Neuron (in vitro differentiated cells): ENCODE measurements around the gene NRAS.

Experiments used
- H2AFZ ChIP-seq: one replicate; pipeline ENCODE4 v1.6.1; 2013; ENCODE audit warnings: low read depth, mild to moderate bottlenecking, inconsistent platforms, low read length, moderate library complexity
- H3K27me3 ChIP-seq: one replicate; pipeline ENCODE4 v1.6.1; 2013; ENCODE audit warnings: low read length; ENCODE audit not compliant: insufficient read depth
- H3K36me3 ChIP-seq: one replicate; pipeline ENCODE4 v1.6.1; 2013; ENCODE audit warnings: low read length; ENCODE audit not compliant: insufficient read depth
- H3K4me1 ChIP-seq: one replicate; pipeline ENCODE4 v1.6.1; 2013; ENCODE audit warnings: low read length; ENCODE audit not compliant: insufficient read depth
- H3K4me3 ChIP-seq: 2 replicates; pipeline ENCODE4 v1.5.1; 2013; ENCODE audit warnings: mild to moderate bottlenecking, low read length, moderate library complexity
- H3K9me3 ChIP-seq: one replicate; pipeline ENCODE4 v1.6.1; 2013; ENCODE audit warnings: low read length

The NRAS gene

DNA sequence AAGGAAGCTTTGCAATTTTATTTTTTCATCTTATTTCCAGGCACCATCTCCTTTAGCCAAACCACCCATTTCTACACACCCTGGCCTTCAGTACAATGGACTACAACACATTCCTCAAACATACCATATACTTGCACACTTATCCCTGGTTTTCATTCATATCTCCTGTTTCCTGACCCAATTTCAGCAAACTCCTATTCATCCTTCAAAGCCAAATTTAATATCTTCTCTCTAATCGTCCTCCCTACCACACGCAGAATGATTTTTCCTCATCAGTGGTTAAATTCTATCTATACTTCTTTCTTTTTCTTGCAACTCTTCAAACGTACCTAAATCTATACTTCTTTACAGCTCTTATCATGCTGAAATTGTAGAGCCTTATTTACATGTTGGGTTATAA, 49.6 kb downstream of the NRAS start:
- no peaks in the 10 kb centered on the region for H3K36me3 ChIP-seq
- no peaks in the 10 kb centered on the region for H3K4me1 ChIP-seq
- peaks cover 38% of the 10 kb centered on the region for H3K27me3 ChIP-seq
- H3K4me3 ChIP-seq = no peak overlapping the region
- no peaks in the 10 kb centered on the region for H3K9me3 ChIP-seq
- H2AFZ ChIP-seq = no peak overlapping the region

DNA sequence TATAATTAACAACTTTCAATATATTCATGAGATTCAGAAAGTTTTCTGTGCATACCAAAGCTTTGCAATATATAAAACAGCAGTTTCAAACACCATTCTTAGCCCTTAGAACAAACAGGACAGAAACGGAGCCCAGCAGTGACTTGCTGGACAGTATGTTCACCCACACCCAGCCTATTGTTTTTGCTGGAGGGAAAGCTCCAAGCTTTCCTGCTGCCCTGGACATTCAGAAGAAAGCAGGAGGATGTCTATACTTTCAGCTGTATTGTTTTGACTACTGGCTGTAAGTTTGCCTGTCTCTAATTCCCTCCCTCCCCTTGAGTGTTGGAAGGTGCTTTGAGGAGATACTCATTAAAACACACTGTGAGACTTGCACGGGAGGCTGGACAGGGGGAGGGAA, 56.3 kb downstream of the NRAS start:
- Histone ChIP-seq H3K4me3 (no peak overlapping the region), H3K36me3 (no peaks in the 10 kb centered on the region), H3K4me1 (no peaks in the 10 kb centered on the region), H3K27me3 (peaks cover 2% of the 10 kb centered on the region), H2AFZ (no peak overlapping the region), H3K9me3 (no peaks in the 10 kb centered on the region)
